ENCODE data around the gene NOL4L.

DNA sequence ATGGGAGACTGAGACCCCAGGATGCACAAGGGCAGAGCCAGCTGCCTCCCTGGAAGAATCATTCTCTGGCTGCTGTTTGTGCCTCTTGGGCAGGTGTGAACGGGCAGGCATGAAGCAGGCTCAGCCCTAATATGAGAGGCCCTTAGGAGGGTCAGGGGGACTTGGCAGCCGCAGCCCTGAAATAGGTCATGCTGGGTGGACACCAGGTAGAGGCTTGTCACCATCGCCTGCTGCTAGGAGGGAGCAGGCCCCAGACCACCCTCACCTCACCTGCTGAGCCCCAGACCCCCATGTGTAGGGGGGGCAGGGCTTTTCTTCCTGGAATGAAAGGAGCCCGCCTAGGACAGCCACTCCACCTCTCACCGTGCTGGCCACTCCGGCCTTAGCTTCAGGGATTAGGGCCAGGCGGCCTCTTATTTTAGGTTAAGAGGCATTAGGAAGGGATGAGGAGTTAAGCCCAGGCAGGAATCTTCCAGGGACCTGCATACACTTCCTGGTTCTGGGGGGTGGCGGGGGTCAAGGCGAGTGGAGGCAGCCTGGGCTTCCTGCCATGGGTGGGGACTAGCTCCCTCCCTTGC is 134.6 kb downstream of the NOL4L start:
- TF ChIP-seq POLR2AphosphoS5 (IDR thresholded peaks at IDR 0.05) (no peak), POLR2A (IDR thresholded peaks at IDR 0.05) (no peak), EP300 (IDR thresholded peaks at IDR 0.05) (no peak)
- TF ChIP-seq, protein P1, sequence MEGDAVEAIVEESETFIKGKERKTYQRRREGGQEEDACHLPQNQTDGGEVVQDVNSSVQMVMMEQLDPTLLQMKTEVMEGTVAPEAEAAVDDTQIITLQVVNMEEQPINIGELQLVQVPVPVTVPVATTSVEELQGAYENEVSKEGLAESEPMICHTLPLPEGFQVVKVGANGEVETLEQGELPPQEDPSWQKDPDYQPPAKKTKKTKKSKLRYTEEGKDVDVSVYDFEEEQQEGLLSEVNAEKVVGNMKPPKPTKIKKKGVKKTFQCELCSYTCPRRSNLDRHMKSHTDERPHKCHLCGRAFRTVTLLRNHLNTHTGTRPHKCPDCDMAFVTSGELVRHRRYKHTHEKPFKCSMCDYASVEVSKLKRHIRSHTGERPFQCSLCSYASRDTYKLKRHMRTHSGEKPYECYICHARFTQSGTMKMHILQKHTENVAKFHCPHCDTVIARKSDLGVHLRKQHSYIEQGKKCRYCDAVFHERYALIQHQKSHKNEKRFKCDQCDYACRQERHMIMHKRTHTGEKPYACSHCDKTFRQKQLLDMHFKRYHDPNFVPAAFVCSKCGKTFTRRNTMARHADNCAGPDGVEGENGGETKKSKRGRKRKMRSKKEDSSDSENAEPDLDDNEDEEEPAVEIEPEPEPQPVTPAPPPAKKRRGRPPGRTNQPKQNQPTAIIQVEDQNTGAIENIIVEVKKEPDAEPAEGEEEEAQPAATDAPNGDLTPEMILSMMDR (IDR thresholded peaks at IDR 0.05): no peak

Measured in suprapubic skin (tissue), 4 donors.